ENCODE data around the gene TXNRD1. TPM values are rescaled to one million over a fixed set of nuclear protein-coding genes. Genes with fewer than 3 reads are reported as not detected.
"Not testable (repeated sequence)": the region's sequence is repeated elsewhere in the genome, so short reads cannot be mapped to it uniquely, and the experiment has no call there.

TXNRD1 gene
- total and polyA plus RNA-seq, 2 experiments from 2014 or later: 43.5 to 74.9 TPM

GRCh38 chr12:104329707-104330532 is 114.3 kb downstream of the TXNRD1 start:
- H3K4me3 ChIP-seq: no peak overlapping the region
- DNase-seq (ENCODE audit: low read depth in 1 of 2, low spot score in 1 of 2): no peak
- no peaks in the 10 kb centered on the region for H3K4me1 ChIP-seq (ENCODE audit: low read depth)
- peaks cover 66% of the 10 kb centered on the region for H3K36me3 ChIP-seq
- no peak for TF ChIP-seq CTCF (IDR thresholded peaks at IDR 0.05; ENCODE audit: low read depth, low read length)
- H3K27ac ChIP-seq: peak overlapping the region; percentile 39
- H3K27me3 ChIP-seq: no peaks in the 10 kb centered on the region
- no peaks in the 10 kb centered on the region for H3K9me3 ChIP-seq (ENCODE audit: low read depth)

GRCh38 chr12:104331376-104331775 is 115.8 kb downstream of the TXNRD1 start:
- Histone ChIP-seq H3K9me3 (ENCODE audit: low read depth) (no peaks in the 10 kb centered on the region), H3K4me1 (ENCODE audit: low read depth) (no peaks in the 10 kb centered on the region), H3K4me3 (no peak overlapping the region), H3K27me3 (no peaks in the 10 kb centered on the region), H3K36me3 (peaks cover 65% of the 10 kb centered on the region), H3K27ac (no peak overlapping the region)
- no peak for DNase-seq (ENCODE audit: low read depth in 1 of 2, low spot score in 1 of 2)
- TF ChIP-seq CTCF (IDR thresholded peaks at IDR 0.05; ENCODE audit: low read depth, low read length): no peak

- peaks cover 64% of the 10 kb centered on the region for H3K36me3 ChIP-seq
- H3K9me3 ChIP-seq (ENCODE audit: low read depth); H3K27ac ChIP-seq; H3K4me1 ChIP-seq (ENCODE audit: low read depth); DNase-seq (ENCODE audit: low read depth in 1 of 2, low spot score in 1 of 2); H3K4me3 ChIP-seq; H3K27me3 ChIP-seq: not testable (repeated sequence)
These were observed 116.7 kb downstream of the TXNRD1 start for GRCh38 chr12:104332273-104332672.

GRCh38 chr12:104333692-104334255 is 118.2 kb downstream of the TXNRD1 start:
- peaks cover 60% of the 10 kb centered on the region for H3K36me3 ChIP-seq
- no peak for TF ChIP-seq CTCF (IDR thresholded peaks at IDR 0.05; ENCODE audit: low read depth, low read length)
- DNase-seq (ENCODE audit: low read depth in 1 of 2, low spot score in 1 of 2): no peak

GRCh38 chr12:104334581-104334980 is 119.0 kb downstream of the TXNRD1 start:
- no peak for TF ChIP-seq CTCF (IDR thresholded peaks at IDR 0.05; ENCODE audit: low read depth, low read length)

More at GRCh38 chr12:104333692-104334255, 118.2 kb downstream of the TXNRD1 start:
- Histone ChIP-seq H3K27ac (no peak overlapping the region), H3K4me1 (ENCODE audit: low read depth) (no peaks in the 10 kb centered on the region), H3K4me3 (no peak overlapping the region), H3K9me3 (ENCODE audit: low read depth) (no peaks in the 10 kb centered on the region), H3K27me3 (no peaks in the 10 kb centered on the region)

GRCh38 chr12:104336115-104336514 is 120.5 kb downstream of the TXNRD1 start:
- peaks cover 74% of the 10 kb centered on the region for H3K36me3 ChIP-seq
- DNase-seq (ENCODE audit: low read depth in 1 of 2, low spot score in 1 of 2): no peak
- H3K27ac ChIP-seq: no peak overlapping the region
- no peaks in the 10 kb centered on the region for H3K27me3 ChIP-seq
- H3K9me3 ChIP-seq (ENCODE audit: low read depth): no peaks in the 10 kb centered on the region
- TF ChIP-seq CTCF (IDR thresholded peaks at IDR 0.05; ENCODE audit: low read depth, low read length): no peak
- no peaks in the 10 kb centered on the region for H3K4me1 ChIP-seq (ENCODE audit: low read depth)
- H3K4me3 ChIP-seq: no peak overlapping the region

More at GRCh38 chr12:104334581-104334980, 119.0 kb downstream of the TXNRD1 start:
- no peak overlapping the region for H3K4me3 ChIP-seq
- H3K27me3 ChIP-seq: no peaks in the 10 kb centered on the region
- no peaks in the 10 kb centered on the region for H3K4me1 ChIP-seq (ENCODE audit: low read depth)
- DNase-seq (ENCODE audit: low read depth in 1 of 2, low spot score in 1 of 2): no peak
- peaks cover 61% of the 10 kb centered on the region for H3K36me3 ChIP-seq
- H3K27ac ChIP-seq: no peak overlapping the region
- H3K9me3 ChIP-seq (ENCODE audit: low read depth): no peaks in the 10 kb centered on the region

All from cardiac muscle cell (in vitro differentiated cells and primary cell).